ENCODE measurements around the gene HECW1. TPM values are rescaled to one million over a fixed set of nuclear protein-coding genes. Genes with fewer than 3 reads are reported as not detected.

HECW1 gene
- total and polyA plus RNA-seq, 10 of the 15 experiments (the other 5 are each of a cell fraction or from before 2014, with no cell fraction given) = under 0.01 to 0.31 (median 0.04) TPM; not detected in 3

DNA sequence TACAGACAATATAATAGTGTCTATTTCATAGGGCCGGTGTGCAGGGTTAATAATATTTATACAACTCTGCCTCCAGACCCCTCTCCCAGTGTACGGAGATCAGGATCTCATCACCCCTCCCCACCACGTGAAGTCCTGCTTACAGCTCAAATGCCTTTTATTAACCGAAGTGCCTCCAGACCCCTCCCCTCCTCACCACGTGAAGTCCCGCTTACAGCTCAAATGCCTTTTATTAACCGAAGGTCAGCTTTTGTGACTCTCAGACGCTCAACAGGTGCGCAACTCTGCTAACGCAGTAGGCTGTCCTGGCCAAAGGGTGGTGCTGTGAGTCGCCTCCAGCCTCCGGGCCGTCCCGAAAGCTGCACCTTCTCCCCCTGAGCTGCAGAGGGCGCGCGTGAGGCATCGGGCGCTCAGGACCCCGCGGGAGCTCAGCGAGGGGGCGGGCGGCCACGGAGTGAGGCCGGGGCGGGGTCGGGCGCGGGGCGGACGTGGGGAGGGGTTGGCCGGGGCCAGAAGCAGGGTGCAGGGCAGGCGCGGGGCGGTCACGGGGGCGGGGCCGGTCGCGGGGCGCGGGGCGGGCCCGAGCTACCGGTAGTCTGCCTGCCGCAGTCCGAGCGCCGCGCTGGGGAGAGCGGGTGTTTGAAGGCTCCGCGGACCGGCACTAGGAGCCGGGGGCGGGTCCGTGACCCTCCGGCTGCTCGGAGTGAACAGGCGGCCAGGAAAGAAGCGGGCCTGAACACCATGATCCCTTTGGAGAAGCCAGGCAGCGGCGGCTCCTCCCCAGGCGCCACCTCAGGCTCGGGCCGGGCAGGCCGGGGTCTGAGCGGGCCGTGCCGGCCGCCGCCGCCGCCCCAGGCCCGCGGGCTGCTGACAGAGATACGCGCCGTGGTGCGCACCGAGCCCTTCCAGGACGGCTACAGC is 470.3 kb downstream of the HECW1 start, which contains the start of gene STK17A (continued):
- TF ChIP-seq HDGF (IDR thresholded peaks at IDR 0.05) (peak; percentile 23; the same call in 1 of the 2 replicates), SMARCA5 (IDR thresholded peaks at IDR 0.05) (peak; percentile 97), RELA (IDR thresholded peaks at IDR 0.05; ENCODE audit: borderline replicate concordance, partially characterized antibody) (peak; percentile 45), POLR2AphosphoS2 (IDR thresholded peaks at IDR 0.05; ENCODE audit: low read depth, low read length) (peak; percentile 91; the same call in 1 of the 2 replicates), SIX5 (IDR thresholded peaks at IDR 0.05; ENCODE audit: low read depth, low read length, severe bottlenecking) (no peak), MYC (IDR thresholded peaks at IDR 0.05; ENCODE audit: insufficient read depth, insufficient read length, insufficient replicate concordance, low read length, severe bottlenecking) (no peak), KDM1A (IDR thresholded peaks at IDR 0.05; ENCODE audit: borderline replicate concordance) (no peak), GABPA (IDR thresholded peaks at IDR 0.05; ENCODE audit: low read depth) (no peak)
- TF ChIP-seq, protein P1, sequence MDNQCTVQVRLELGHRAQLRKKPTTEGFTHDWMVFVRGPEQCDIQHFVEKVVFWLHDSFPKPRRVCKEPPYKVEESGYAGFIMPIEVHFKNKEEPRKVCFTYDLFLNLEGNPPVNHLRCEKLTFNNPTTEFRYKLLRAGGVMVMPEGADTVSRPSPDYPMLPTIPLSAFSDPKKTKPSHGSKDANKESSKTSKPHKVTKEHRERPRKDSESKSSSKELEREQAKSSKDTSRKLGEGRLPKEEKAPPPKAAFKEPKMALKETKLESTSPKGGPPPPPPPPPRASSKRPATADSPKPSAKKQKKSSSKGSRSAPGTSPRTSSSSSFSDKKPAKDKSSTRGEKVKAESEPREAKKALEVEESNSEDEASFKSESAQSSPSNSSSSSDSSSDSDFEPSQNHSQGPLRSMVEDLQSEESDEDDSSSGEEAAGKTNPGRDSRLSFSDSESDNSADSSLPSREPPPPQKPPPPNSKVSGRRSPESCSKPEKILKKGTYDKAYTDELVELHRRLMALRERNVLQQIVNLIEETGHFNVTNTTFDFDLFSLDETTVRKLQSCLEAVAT (IDR thresholded peaks at IDR 0.05) = no peak
- TF ChIP-seq, protein P2, sequence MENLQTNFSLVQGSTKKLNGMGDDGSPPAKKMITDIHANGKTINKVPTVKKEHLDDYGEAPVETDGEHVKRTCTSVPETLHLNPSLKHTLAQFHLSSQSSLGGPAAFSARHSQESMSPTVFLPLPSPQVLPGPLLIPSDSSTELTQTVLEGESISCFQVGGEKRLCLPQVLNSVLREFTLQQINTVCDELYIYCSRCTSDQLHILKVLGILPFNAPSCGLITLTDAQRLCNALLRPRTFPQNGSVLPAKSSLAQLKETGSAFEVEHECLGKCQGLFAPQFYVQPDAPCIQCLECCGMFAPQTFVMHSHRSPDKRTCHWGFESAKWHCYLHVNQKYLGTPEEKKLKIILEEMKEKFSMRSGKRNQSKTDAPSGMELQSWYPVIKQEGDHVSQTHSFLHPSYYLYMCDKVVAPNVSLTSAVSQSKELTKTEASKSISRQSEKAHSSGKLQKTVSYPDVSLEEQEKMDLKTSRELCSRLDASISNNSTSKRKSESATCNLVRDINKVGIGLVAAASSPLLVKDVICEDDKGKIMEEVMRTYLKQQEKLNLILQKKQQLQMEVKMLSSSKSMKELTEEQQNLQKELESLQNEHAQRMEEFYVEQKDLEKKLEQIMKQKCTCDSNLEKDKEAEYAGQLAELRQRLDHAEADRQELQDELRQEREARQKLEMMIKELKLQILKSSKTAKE (IDR thresholded peaks at IDR 0.05; ENCODE audit: low read depth, poor library complexity, severe bottlenecking) = peak; percentile 47

All from GM12878 (cell line).